HG03378 (cell line): Measurements from ENCODE around the gene PPP2CA.
"Not testable (repeated sequence)": the region's sequence is repeated elsewhere in the genome, so short reads cannot be mapped to it uniquely, and the experiment has no call there.

Experiments
- ATAC-seq: cut with Tn5 transposase; IDR thresholded peaks from one replicate; pipeline ENCODE4 v1.9.1; 2021; ENCODE audit warnings: mild to moderate bottlenecking, moderate library complexity; ENCODE audit not compliant: unreplicated experiment

Gene PPP2CA

DNA sequence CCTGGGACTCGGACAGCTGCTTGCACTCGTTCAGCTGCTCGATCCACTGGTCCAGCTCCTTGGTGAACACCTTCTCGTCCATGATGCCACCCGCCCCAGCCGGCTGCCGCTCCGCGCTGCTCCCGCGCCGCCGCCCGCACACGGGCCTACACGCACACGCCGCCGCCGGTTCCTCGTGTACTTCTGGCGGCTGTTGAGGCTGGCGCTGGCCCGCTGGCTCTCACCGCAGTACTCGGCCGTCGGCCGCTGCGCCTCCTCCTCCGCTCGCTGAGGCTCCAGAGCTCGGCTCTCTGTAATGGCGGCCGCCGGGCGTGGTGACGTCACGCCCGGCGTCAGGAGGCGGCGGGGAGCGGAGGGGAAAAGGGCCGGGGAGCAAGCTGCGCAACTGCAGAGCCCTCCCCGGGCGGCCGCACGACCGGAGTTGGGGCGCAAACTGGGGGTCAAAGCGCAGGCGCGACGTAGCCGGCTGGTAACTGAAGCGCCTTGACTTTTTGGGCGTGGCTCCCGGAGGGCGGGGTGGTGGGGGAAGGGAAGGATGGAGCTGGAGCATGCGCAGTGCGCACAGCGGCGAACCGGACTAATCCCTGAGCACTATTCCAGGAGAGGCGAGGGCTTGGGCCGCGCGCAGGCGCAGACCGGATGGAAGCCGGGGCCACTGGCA is at the start of gene PPP2CA:
Gene PPP2CA, minus strand, starts transcription at position 294 of the 661 bp plus-strand sequence. Its CDS starts 212 bp downstream, at position 82.
- ATAC-seq: peak; percentile 75

DNA sequence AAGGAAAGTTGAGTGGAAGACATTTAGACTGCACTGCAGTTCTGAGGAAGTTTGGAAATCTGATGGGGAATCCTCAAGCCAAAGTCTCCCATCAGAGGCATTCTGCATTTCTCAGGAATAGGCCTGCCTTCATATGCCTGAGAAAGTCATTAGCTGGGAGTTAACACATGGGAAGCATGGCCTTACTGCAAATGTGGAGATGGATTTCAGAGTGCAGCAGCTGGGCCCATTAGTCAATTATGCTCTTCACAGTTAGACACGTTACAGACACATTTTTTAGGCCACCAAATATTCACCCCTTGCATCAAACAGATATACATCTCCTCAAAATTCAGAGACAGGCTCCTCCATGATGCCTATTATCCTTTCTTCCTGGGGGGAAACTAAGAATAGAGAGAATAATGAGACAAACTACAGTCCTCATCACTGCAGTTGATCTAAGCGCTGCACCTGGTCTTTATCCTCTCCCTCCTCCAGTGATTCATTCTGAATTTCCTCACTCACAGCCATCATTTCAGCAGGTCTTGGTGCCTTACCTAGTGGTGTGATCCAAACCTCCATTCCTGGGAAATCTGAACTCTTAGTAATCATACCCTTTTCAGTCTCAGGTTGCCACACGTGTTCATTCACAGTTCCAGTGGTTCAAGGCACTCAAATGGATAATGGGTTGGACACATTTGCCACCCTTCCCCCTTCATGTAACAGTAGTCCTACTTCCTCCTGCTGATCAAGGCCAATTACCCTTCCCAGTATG is 47.9 kb upstream of the PPP2CA start:
- no peak for ATAC-seq

DNA sequence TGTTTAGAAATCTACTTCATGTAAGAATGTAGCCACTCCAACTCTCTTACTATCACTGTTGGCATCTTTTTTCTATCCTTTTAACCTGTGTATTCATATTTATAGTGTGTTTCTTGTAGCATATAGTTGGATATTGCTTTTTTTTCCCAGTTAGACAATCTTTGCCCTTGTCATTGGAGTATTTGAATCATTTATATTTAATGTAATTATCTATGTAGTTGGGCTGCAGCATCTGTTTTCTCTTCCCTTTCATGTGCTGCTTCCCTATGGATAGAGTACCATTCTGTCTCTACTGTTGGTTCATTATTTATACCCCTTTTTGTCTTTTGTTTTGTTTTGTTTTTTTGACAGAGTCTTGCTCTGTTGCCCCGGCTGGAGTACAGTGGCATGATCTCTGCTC is 45.2 kb upstream of the PPP2CA start:
- ATAC-seq: no peak

DNA sequence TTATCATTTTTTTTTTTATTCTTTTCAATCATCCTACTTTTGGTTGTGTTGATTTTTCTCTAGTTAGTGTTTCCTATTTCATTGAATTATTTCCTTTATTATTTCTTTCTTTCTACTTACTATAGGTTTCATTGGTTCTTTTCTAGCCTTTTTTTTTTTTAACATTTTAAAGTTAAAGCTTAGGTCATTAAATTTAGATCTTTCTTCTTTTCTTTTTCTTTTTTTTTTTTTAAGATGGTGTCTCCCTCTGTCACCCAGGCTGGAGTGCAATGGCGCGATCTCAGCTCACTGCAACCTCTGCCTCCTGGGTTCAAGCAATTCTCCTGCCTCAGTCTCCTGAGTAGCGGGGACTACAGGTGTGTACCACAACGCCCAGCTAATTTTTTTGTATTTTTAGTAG is 43.0 kb upstream of the PPP2CA start:
- no peak for ATAC-seq

DNA sequence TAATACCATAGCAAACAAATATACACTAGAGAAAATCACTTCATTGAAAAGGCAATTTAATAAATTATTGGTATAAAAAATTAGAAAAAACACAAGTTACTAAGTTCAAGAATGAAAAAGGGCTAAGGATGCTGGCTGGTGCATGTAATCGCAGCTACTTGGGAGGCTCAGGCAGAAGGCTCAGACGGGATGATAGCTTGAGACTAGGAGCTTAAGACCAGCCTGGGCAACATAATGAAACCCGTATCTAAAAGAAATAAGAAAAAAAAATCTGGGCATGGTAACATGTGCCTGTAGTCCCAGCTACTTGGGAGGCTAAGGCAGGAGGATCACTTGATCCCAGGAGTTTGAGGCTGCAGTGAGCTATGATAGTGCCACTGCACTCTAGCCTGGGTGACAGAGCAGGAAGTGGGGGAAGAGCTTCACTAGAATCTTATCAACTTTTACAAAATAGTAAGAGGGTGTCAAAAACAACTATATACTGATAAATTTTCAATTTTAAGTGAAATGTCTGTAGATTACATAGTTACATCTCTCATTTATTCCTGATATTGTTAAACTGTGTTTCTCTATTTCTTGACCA is 42.2 kb upstream of the PPP2CA start:
- no peak for ATAC-seq

DNA sequence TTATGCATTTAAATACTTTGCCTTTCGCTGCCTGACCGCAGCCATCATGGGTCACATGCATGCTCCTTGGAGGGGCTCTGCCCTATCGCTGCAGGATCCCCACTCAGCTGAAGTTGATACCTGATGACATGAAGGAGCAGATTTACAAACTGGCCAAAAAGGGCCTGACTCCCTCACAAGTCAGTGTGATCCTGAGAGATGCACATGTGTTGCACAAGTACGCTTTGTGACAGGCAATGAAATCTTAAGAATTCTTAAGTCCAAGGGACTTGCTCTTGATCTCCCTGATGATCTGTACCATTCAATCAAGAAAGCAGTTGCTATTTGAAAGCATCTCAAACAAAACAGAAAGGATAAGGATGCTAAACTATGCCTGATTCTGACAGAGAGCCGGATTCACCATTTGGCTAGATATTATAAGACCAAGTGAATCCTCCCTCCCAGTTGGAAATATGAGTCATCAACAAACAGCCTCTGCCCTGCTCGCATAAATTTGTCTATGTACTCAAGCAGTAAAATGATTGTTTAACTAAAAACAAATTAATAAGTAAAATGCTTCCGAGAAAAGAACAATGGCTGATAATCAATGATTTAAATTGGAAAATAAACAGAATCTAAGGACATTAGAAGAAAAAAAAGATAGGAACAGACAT is 41.6 kb upstream of the PPP2CA start:
- ATAC-seq: no peak

DNA sequence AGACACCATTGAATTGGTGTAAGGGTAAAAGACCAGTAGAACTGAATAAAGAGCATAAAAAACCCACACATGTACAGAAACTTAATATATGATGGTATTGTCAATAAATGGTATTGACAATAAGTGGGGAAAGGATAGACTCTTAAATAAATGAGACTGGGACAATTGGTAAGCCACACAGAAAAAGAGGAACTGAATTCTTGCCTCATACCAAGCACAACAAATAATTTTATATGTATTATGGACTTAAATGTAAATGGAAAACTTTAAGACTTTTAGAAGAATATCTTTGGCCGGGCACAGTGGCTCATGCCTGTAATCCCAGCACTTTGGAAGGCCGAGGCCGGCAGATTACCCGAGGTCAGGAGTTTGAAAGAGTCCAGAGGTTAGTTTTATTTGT is 37.9 kb upstream of the PPP2CA start:
- ATAC-seq: no peak

DNA sequence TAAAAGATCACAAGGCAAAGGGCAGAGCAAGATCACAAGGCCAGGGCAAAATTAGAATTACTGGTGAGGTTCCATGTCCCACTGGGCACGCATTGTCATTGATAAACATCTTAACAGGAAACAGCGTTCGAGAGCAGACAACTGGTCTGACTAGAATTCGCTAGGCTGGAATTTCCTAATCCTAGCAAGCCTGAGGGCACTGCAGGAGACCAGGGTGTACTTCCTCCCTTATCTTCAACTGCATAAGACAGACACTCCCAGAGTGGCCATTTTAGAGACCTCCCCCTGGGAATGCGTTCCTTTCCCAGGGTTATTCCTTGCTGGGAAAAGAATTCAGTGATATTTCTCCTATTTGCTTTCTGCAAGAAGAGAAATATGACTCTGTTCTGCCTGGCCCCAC is 36.8 kb upstream of the PPP2CA start:
- not testable (repeated sequence) for ATAC-seq

DNA sequence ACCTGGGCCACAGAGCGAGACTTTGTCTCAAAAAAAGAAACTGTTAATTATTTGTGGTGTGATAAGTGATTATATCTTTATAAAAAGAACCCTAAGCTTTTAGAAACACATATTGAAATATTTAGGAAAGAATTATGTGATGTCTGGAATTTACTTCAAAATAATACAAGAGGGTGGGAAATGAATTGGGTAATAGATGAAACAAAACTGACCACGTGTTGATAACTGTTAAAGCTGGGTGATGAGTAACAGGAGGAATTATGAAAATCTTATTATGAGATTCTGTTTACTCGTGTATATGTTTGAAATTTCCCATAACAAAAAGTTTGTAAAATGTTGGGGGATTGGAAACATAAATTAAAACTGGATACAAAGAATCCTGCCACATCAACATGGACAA is 33.0 kb upstream of the PPP2CA start:
- no peak for ATAC-seq

DNA sequence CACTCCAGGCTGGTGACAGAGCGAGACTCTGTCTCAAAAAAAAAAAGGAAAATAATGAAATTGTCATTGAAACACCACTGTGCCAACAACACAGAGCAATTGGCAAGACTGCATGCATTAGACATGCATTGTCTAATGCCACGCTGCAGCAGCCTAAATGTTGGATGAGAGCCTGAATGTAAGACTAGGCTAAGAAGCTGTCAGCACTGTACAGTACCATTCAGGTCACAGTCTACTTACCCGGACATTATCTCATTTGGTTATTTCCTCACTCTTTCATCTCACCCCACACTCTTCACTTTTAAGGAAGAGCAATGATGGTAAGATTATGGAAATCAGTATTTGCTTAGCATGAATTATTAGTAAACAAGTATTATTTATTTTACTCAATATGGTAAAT is 31.3 kb upstream of the PPP2CA start:
- ATAC-seq: no peak

DNA sequence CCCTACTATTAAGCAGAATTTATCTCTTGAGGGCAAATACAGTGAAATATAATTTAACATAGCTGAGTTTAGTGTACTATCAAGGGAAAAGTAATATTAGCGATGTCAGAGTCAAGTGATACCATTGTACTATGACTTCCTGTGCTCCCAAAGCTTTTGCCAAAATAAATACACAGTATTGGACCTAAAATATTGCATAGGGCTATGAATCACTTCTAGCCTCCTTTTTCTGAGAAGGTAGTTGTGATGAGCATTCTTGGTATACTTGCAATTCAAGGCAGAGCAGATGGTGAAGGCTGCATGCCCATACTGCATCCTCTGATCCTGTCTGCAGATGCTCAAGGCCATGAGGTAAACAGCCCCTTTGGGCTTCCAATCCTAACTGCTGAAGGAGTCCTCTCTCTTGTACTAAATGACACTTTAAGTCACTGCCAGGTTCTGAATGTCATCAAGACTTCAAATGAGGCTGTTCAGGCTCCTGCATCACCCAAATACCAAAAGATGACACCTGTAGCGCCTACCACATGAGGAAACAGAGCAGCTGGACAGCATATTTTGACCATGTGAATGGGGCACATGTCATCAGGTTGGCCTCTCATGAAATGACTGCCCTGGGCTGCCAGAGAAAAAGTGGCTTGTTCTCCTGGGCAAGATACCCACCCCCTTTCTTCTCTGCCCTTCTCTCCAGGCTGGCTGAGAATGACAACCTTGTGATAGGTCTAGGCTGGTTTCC is 29.7 kb upstream of the PPP2CA start:
- no peak for ATAC-seq

DNA sequence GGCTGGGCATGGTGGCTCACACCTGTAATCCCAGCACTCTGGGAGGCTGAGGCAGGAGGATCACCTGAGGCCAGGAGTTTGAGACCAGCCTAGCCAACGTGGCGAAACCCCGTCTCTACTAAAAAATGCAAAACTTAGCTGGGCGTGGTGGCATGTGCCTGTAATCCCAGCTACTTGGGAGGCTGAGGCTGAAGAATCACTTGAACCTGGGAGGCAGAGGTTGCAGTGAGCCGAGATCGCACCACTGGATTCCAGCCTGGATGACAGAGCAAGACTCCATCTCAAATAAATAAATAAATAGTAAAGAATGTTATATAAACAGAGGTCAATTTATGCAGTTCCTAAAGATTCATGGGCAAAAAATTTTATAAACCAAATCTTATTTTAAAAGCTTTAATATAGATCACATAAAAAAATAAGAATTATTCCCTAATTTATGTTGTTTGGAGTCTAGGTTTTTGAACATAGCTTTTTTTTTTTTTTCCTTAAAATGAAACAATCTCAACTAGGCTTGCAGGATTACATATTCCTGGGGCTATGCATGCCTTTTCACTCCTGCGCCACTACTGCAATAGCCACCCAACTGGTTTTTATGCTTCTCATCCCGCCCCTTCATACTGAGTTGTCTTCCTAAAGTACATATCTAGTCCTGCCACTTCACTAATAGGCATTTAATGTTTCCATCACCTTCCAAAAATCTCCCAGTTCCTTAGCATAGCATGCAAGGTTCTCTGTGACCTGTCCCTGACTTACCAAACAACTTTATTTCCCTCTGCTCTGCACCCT is 27.7 kb upstream of the PPP2CA start:
- not testable (repeated sequence) for ATAC-seq

DNA sequence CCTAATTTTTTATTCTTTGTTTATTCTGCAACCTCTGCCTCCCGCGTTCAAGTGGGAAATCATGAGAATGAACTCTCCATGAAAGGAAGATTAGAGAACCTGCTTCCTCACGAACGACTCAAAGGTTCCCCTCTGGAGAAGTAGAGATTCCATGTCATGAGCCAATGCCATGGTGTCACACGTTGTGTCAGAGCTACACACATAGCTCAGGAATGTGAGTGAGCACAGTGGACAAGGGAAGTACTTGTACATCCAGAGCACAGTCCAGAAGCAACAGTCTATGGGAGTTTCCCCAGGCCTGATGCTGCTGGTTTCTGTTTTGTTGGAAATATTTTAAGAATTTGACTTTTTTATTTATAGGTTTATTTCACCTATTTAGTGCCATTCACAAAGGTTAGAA is 26.8 kb upstream of the PPP2CA start:
- ATAC-seq: no peak

DNA sequence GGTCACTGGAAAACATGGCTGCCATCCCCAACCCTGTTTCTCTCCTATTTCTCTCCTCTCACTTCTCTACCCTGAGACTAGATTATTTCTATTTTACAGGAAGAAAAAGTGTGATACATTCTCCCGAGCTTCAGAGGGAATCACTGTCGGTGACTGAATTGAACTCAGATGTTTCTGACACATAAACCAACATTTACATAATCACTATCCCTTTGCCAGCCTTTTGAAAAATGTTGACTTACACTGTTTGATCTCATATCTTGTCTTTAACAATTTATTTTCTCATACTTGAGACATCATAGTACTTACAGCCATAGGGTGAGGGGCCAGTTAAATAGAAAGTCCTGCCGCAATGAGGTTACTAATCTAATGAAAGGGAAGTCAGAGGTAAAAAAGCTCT is 25.1 kb upstream of the PPP2CA start:
- no peak for ATAC-seq

DNA sequence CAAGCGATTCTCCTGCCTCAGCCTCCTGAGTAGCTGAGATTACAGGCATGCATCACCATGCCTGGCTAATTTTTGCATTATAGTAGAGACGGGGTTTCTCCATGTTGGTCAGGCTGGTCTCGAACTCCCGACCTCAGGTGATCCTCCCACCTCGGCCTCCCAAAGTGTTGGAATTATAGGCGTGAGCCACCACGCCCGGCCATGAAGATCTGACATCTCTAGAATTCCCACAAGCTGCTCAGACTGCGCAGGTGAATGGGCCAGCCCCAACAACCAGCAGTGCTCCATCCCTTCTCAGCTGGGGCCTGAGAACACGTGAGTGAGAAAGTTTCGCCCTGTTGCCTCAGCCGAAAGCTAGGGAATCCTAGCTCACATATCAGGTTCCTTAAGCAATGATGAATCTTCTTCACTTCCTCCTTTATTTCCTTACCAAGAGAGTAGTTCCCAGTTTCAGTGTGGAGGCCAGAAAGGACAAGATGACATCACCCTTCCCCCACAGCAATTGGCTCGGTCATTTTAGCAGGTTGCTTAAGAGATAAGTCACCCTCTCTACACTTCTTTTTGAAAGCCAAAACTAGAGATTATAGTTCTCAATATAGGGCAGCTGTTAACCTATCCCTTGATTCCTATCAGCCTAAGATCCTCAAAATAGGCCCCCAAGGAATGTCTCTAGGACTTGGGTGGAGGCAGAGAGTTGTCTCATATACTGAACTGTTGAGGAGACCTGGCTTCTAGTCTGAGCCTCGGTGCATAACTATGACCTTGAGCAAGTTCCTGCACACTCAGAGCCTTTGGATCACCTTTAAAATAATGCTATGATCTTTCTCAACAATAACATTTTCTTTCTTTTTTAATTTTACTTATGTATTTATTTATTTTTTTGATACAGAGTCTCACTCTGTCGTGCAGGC is 23.9 kb upstream of the PPP2CA start:
- ATAC-seq: no peak

DNA sequence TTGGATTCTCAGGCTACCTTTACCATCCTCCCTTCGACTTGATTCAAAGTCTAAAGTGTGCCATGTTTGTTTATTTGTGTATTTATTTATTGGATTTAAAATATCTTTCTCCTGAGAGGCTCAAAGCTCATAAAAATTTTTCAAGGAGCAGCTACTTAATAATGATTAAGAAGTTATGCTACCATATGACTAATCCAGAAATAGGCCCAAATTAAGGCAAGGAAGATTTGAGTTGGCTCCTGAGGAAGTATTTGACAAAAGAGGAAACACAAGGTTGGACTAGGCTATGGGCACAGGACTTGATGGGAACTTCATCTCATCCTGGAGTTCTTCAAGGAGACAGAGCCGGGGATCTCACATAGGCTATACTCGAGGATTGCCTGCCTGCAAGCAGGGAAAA is 22.4 kb upstream of the PPP2CA start:
- ATAC-seq: no peak

DNA sequence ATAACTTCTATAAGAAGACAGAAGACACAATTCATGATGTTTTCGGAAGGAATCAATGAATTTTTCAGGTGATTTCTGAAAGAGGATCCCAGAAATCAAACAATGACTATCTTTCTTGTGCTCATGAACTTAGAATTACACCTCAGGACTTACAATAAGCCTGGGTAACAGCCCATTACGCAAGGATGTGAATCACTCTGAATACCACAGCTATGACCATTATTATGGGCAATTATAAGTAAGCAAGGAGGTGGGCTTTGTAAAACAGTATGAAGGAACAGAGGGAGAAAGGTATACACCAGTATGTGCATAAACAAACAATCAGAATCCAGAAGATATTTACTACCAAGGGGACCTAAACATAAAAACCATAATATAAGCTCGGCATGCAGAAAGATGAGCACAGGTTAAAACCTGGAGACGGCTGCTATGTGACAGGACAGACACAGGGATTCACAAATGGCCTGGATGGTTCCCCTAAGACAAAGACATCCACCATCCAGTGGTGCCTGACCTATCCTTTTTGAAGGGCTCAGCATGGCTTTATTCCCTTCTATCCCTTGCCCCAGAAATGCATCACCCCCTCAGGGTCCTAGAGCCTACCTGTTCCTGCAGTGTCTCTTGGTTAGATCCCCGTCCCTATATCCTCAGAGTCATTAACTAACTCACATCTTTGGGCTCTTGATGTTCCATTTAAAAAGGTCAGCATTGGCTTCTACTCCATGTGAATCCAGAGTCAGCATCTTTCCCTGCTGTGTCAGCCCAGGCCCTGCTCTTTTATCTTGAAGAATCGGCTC is 21.8 kb upstream of the PPP2CA start:
- ATAC-seq: no peak

DNA sequence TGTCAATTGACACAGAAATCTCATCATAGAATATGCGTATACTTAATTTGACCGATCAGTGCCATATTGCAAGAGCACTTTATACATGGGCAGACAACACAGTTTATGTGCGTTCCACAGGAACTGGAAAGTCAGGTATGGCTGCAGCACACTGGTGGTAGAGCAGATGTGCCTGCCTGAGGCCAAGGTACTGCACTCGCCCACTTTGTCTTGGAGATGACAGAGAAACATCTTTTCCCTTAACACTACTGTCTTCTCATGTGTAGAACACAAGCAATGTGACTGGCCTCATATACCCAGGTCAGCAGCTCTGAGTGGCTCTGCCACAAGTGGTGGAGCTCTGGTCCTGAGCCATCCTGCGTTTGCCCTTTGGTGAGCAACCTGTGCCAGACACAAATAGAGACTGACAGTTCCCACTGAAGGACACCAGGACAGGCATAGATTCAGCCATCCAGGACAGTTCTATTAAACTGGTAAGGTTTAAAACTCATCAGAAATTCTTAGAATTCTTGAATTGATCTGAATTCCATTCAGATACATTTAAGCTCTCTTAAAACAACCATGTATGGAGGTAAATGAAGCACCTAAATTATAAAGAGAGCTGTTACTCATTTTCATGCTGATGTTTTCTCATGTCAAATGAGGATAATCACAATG is 21.0 kb upstream of the PPP2CA start:
- no peak for ATAC-seq
